K562 (cell line): ENCODE results near the gene PTPRF. TPM values are rescaled to one million over a fixed set of nuclear protein-coding genes. Genes with fewer than 3 reads are reported as not detected.

Source experiments
- ATAC-seq: fragments of 200-7000 bp; cut with Tn5 transposase; 3 replicates; pipeline ENCODE4 v1.9.1; 2020; ENCODE audit warnings: moderate library complexity
- BruUV-seq: library from RNA; stranded (reverse); fragments of 400-500 nt; replicated peaks from 2 replicates; lab custom pipeline; 2021; lab: Mats Ljungman, UMichigan
- CTCF ChIA-PET: fragments of 300-600 bp; formaldehyde crosslinking; extraction: SDS; loops from one replicate; lab custom pipeline; 2021; ENCODE audit warnings: low intra/inter-chr PET ratio; lab: Yijun Ruan, JAX
- POLR2A ChIA-PET: fragments of 300-600, 350-650 bp; sonication (Branson Sonifier 250); formaldehyde crosslinking; extraction: SDS; loops from one replicate; lab custom pipeline; 2021; ENCODE audit warnings: antibody characterized with exemption, inconsistent platforms; lab: Yijun Ruan, JAX
- DNase-seq, 4 experiments: peaks; one replicate each; pipeline versions ENCODE4 v3.0.0 to v3.0.0-alpha.2; 2011 to 2018; ENCODE audit warnings: low spot score in 3 of 4, mixed read lengths in 3 of 4; ENCODE audit errors: extremely low read depth in 1 of 4
- FAIRE-seq: peaks from 2 replicates; lab custom pipeline; 2011; peaks lifted over from hg19 to GRCh38; lab: Jason Lieb, UNC
- H2AFZ ChIP-seq: 2 replicates; pipeline ENCODE4 v1.6.0; 2011; ENCODE audit warnings: low read depth, low read length, control low read depth, inconsistent platforms
- H3K27ac ChIP-seq: fragments of 200-600 bp; 3 replicates; pipeline ENCODE4 v1.8.0; 2011; ENCODE audit warnings: low read depth, mild to moderate bottlenecking, control low read depth, inconsistent platforms, low read length, moderate library complexity, mixed read lengths; ENCODE audit errors: extremely low read depth
- H3K27me3 ChIP-seq, 2 experiments: fragments of 300-600 bp in 1 of 2; 2 replicates in 1 of 2; 3 replicates in 1 of 2; pipeline versions ENCODE4 v1.6.0 to v1.8.0; 2011; ENCODE audit warnings: inconsistent platforms in 2 of 2, low read length in 2 of 2, mild to moderate bottlenecking in 1 of 2, mixed read lengths in 1 of 2, moderate library complexity in 1 of 2; ENCODE audit not compliant: control insufficient read depth in 2 of 2, insufficient read depth in 2 of 2
- H3K36me3 ChIP-seq: fragments of 300-600 bp; 3 replicates; pipeline ENCODE4 v1.8.0; 2011; ENCODE audit warnings: mild to moderate bottlenecking, low read length, inconsistent platforms; ENCODE audit not compliant: control insufficient read depth, insufficient read depth
- H3K4me1 ChIP-seq, 2 experiments: fragments of 200-600 bp in 1 of 2; replicated peaks in 1 of 2; 2 replicates in 1 of 2; 3 replicates in 1 of 2; pipeline versions ENCODE4 v1.5.1 to v1.8.0; 2011; ENCODE audit warnings: inconsistent platforms in 2 of 2, low read length in 2 of 2, mild to moderate bottlenecking in 1 of 2, mixed read lengths in 1 of 2, moderate library complexity in 1 of 2; ENCODE audit not compliant: control insufficient read depth in 2 of 2, insufficient read depth in 2 of 2
- H3K4me2 ChIP-seq: 2 replicates; pipeline ENCODE4 v1.6.1; 2011; ENCODE audit warnings: low read length, control low read depth, inconsistent platforms, mixed read lengths; ENCODE audit not compliant: insufficient read depth
- H3K4me3 ChIP-seq: fragments of 200-600 bp; sonication (generic), shearing (Covaris generic); 2 replicates; pipeline ENCODE4 v1.5.1; 2016; ENCODE audit warnings: control low read depth, inconsistent platforms
- H3K79me2 ChIP-seq: fragments of 200-600 bp; 3 replicates; pipeline ENCODE4 v1.8.0; 2011; ENCODE audit warnings: low read length, inconsistent platforms; ENCODE audit not compliant: control insufficient read depth, insufficient read depth
- H3K9ac ChIP-seq, 2 experiments: 2 replicates each; pipeline versions ENCODE4 v1.6.0 to v1.6.1; 2011; ENCODE audit warnings: low read depth in 2 of 2, low read length in 2 of 2, control low read depth in 1 of 2, inconsistent platforms in 1 of 2, mild to moderate bottlenecking in 1 of 2, mixed read lengths in 1 of 2; ENCODE audit not compliant: insufficient read depth in 1 of 2
- H3K9me1 ChIP-seq: one replicate; pipeline ENCODE4 v1.6.0; 2011; ENCODE audit warnings: inconsistent platforms, mild to moderate bottlenecking, low read length, moderate library complexity; ENCODE audit not compliant: control insufficient read depth, insufficient read depth
- H3K9me3 ChIP-seq: replicated peaks from 2 replicates; pipeline ENCODE4 v1.5.1; 2011; ENCODE audit warnings: low read depth, low read length, inconsistent platforms; ENCODE audit not compliant: control insufficient read depth, insufficient read depth
- H4K20me1 ChIP-seq: replicated peaks from 2 replicates; pipeline ENCODE4 v1.6.1; 2011; ENCODE audit warnings: low read length, inconsistent platforms, mixed read lengths; ENCODE audit not compliant: control insufficient read depth, insufficient read depth
- BRF1 ChIP-seq: IDR thresholded peaks from 3 replicates; pipeline ENCODE4 v1.6.1; 2011; ENCODE audit warnings: borderline replicate concordance, mild to moderate bottlenecking; ENCODE audit not compliant: insufficient read length; ENCODE audit errors: extremely low read depth
- ETV1 ChIP-seq: fragments of 450-650 bp; conservative IDR thresholded peaks from 2 replicates; pipeline ENCODE4 v1.6.1; 2016; ENCODE audit warnings: missing genetic modification characterization, control low read depth, low read depth, missing compliant biosample characterization
- FOXM1 ChIP-seq, 2 experiments: fragments of 450-650 bp in 1 of 2; sonication (generic) in 1 of 2; formaldehyde crosslinking in 1 of 2; IDR thresholded peaks; 2 replicates each; pipeline versions ENCODE4 v1.6.1 to v1.9.0; 2017 to 2022; ENCODE audit warnings: low read depth in 2 of 2, mild to moderate bottlenecking in 2 of 2, missing genetic modification reagents in 1 of 2, moderate library complexity in 1 of 2
- IRF2 ChIP-seq: sonication (generic); formaldehyde crosslinking; IDR thresholded peaks from 2 replicates; pipeline ENCODE4 v1.8.1; 2022; ENCODE audit warnings: mild to moderate bottlenecking, missing genetic modification reagents
- MCM3 ChIP-seq: fragments of 450-650 bp; IDR thresholded peaks from 2 replicates; pipeline ENCODE4 v1.6.1; 2016
- NR4A1 ChIP-seq, 2 experiments: fragments of 250-450 bp in 1 of 2; fragments of 450-650 bp in 1 of 2; sonication (Bioruptor Pico) in 1 of 2; IDR thresholded peaks; 2 replicates each; pipeline versions ENCODE4 v1.4.0 to v1.6.1; 2016 to 2020; ENCODE audit warnings: mild to moderate bottlenecking in 2 of 2, missing compliant biosample characterization in 1 of 2, missing genetic modification characterization in 1 of 2, moderate library complexity in 1 of 2
- THRAP3 ChIP-seq: fragments of 450-650 bp; IDR thresholded peaks from 2 replicates; pipeline ENCODE4 v1.6.1; 2016; ENCODE audit warnings: mild to moderate bottlenecking, inconsistent platforms, borderline replicate concordance
- ZC3H4 ChIP-seq: sonication (generic); formaldehyde crosslinking; IDR thresholded peaks from 2 replicates; pipeline ENCODE4 v1.9.0; 2021; ENCODE audit warnings: missing genetic modification reagents, borderline replicate concordance
- ZNF324 ChIP-seq: fragments of 250-450 bp; sonication (Bioruptor Pico); IDR thresholded peaks from 2 replicates; pipeline ENCODE4 v1.4.0; 2020; ENCODE audit warnings: mild to moderate bottlenecking
- ZNF347 ChIP-seq: fragments of 450-650 bp; formaldehyde crosslinking; IDR thresholded peaks from 2 replicates; pipeline ENCODE4 v1.4.0; 2020; ENCODE audit warnings: low read depth, mild to moderate bottlenecking, moderate library complexity
- ZNF445 ChIP-seq: fragments of 250-450 bp; sonication (Bioruptor Pico); IDR thresholded peaks from 2 replicates; pipeline ENCODE4 v1.4.0; 2020; ENCODE audit warnings: low read depth, mild to moderate bottlenecking, moderate library complexity
- ZNF766 ChIP-seq: fragments of 200-800 bp; sonication (Bioruptor generic); conservative IDR thresholded peaks from 2 replicates; pipeline ENCODE4 v1.6.1; 2016; ENCODE audit warnings: missing genetic modification characterization, missing compliant biosample characterization
- ZNF778 ChIP-seq: fragments of 450-650 bp; formaldehyde crosslinking; IDR thresholded peaks from 2 replicates; pipeline ENCODE4 v1.4.0; 2020; ENCODE audit warnings: mild to moderate bottlenecking, moderate library complexity
- WGBS: fragments of 100-300 bp; shearing (Covaris generic); methylation state at CpG from one replicate; pipeline ENCODE4 v1.1.6; 2016; ENCODE audit warnings: low coverage, mixed read lengths; ENCODE audit not compliant: insufficient coverage; ENCODE audit errors: missing lambda C conversion rate; 5-methylcytosine and 5-hydroxymethylcytosine counted together
- in situ Hi-C: fragments of 300-500 bp; cut with MboI; formaldehyde crosslinking; loops from 4 replicates; pipeline ENCODE4 v1.15.0; 2018; ENCODE audit warnings: inconsistent platforms, mixed read lengths
- intact Hi-C: fragments of 100-400 bp; cut with micrococcal nuclease; formaldehyde crosslinking; loops from 2 replicates; pipeline ENCODE4 v1.14.2; 2022
- polyA plus RNA-seq, 8 experiments: library from polyadenylated mRNA; depleted of rRNA in 4 of 8; stranded (reverse) in 5 of 8; unstranded in 3 of 8; fragments of >200 nt; fragmentation: Nextera tagmentation in 2 of 8; fragmentation: Illumina TruSeq in 1 of 8; extraction: Ambion mirVana in 2 of 8; extraction: Trizol in 1 of 8; gene quantifications; 2 replicates each; pipeline versions ENCODE4 v1.2.1 to v1.2.3, GENCODE V29; 2011 to 2014; ENCODE audit warnings: inconsistent platforms in 1 of 8, missing spikeins in 1 of 8
- total RNA-seq, 7 experiments: library from RNA; depleted of rRNA in 6 of 7; stranded (reverse); fragments of >200 nt in 6 of 7; fragmentation: Illumina TruSeq in 2 of 7; extraction: Trizol in 2 of 7; gene quantifications; 2 replicates each; pipeline versions ENCODE4 v1.2.1 to v1.2.3, GENCODE V29; 2011 to 2021; ENCODE audit warnings: low replicate concordance in 1 of 7
- TF ChIP-seq, protein P1 (sequence below): fragments of 150-350 bp; conservative IDR thresholded peaks from 2 replicates; pipeline ENCODE4 v1.6.1; 2014; ENCODE audit warnings: low read length
- TF ChIP-seq, protein P2 (sequence below): IDR thresholded peaks from 2 replicates; pipeline ENCODE4 v1.6.1; 2016; ENCODE audit warnings: missing genetic modification characterization, missing compliant biosample characterization

PTPRF gene
- total and polyA plus RNA-seq, 9 of the 15 experiments (the other 6 are each of a cell fraction or from before 2014, with no cell fraction given), result 0.13 to 4.3 (median 1.1) TPM

DNA sequence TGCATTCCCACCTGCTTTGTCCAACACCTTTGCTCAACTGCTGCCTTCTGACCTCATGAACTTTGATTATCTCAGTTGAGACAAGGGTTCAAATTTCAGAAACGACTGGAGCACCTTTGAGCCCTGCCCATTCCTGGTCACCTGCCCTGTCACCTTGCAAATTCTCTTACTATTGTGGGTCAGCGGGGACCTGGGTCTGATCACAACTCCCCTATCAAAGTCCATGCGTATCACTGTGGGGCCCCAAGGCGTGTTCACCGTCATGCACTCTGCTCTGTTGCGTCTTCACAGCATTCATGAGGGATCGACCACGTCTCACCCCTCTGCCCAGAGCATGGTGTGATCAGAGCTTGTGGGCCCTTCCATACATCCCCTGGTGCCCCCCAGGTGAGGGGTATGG is 12.9 kb downstream of the PTPRF start:
- Histone ChIP-seq H2AFZ (no peak overlapping the region), H3K27me3 (peaks cover 13 to 78% of the 10 kb centered on the region in 2 experiments), H3K36me3 (no peaks in the 10 kb centered on the region), H3K9me3 (no peaks in the 10 kb centered on the region), H3K79me2 (no peaks in the 10 kb centered on the region), H3K4me1 (peaks cover 0 to 15% of the 10 kb centered on the region in 2 experiments; a peak in 4 of 5 replicates), H3K9ac (no peak overlapping the region), H4K20me1 (peaks cover 14% of the 10 kb centered on the region), H3K4me2 (no peak overlapping the region), H3K4me3 (no peak overlapping the region), H3K27ac (no peak overlapping the region), H3K9me1 (peaks cover 12% of the 10 kb centered on the region)
- no TSS peak for BruUV-seq
- CTCF ChIA-PET, result no interaction called here
- 18% methylated on average over 8 of the region's 8 CpGs for WGBS
- DNase-seq (no peak), ATAC-seq (no peak), FAIRE-seq (peak; percentile 49)
- in situ Hi-C loops (no loop called here), intact Hi-C loops (no loop called here)
- no peak for TF ChIP-seq NR4A1 (CRISPR knock-in tag; IDR thresholded peaks at IDR 0.05)
- no peak for TF ChIP-seq NR4A1 (tag; IDR thresholded peaks at IDR 0.05)
- no peak for TF ChIP-seq BRF1
- TF ChIP-seq ZNF324 (CRISPR knock-in tag), result no peak
- no peak for TF ChIP-seq MCM3
- no peak for TF ChIP-seq FOXM1 (IDR thresholded peaks at IDR 0.05; ENCODE audit: low read depth)
- no peak for TF ChIP-seq FOXM1 (CRISPR knock-in tag; IDR thresholded peaks at IDR 0.05; ENCODE audit: low read depth)
- no peak for TF ChIP-seq ZNF766 (CRISPR knock-in tag)
- TF ChIP-seq ZNF445 (CRISPR knock-in tag), result no peak
- TF ChIP-seq ETV1, result no peak
- TF ChIP-seq, protein P1, sequence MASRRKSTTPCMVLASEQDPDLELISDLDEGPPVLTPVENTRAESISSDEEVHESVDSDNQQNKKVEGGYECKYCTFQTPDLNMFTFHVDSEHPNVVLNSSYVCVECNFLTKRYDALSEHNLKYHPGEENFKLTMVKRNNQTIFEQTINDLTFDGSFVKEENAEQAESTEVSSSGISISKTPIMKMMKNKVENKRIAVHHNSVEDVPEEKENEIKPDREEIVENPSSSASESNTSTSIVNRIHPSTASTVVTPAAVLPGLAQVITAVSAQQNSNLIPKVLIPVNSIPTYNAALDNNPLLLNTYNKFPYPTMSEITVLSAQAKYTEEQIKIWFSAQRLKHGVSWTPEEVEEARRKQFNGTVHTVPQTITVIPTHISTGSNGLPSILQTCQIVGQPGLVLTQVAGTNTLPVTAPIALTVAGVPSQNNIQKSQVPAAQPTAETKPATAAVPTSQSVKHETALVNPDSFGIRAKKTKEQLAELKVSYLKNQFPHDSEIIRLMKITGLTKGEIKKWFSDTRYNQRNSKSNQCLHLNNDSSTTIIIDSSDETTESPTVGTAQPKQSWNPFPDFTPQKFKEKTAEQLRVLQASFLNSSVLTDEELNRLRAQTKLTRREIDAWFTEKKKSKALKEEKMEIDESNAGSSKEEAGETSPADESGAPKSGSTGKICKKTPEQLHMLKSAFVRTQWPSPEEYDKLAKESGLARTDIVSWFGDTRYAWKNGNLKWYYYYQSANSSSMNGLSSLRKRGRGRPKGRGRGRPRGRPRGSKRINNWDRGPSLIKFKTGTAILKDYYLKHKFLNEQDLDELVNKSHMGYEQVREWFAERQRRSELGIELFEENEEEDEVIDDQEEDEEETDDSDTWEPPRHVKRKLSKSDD, result no peak
- no peak for TF ChIP-seq ZNF778 (CRISPR knock-in tag)
- TF ChIP-seq, protein P2, sequence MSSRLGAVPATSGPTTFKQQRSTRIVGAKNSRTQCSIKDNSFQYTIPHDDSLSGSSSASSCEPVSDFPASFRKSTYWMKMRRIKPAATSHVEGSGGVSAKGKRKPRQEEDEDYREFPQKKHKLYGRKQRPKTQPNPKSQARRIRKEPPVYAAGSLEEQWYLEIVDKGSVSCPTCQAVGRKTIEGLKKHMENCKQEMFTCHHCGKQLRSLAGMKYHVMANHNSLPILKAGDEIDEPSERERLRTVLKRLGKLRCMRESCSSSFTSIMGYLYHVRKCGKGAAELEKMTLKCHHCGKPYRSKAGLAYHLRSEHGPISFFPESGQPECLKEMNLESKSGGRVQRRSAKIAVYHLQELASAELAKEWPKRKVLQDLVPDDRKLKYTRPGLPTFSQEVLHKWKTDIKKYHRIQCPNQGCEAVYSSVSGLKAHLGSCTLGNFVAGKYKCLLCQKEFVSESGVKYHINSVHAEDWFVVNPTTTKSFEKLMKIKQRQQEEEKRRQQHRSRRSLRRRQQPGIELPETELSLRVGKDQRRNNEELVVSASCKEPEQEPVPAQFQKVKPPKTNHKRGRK, result no peak
- TF ChIP-seq IRF2 (CRISPR knock-in tag), result no peak
- no peak for TF ChIP-seq ZC3H4
- TF ChIP-seq ZNF347 (CRISPR knock-in tag), result no peak
- TF ChIP-seq THRAP3, result no peak
- POLR2A ChIA-PET, result interaction anchor here (0.6 to 1.4 kb wide), 3 partner anchors 8 to 747 kb away, joined by 3 to 7 read pairs (median 3); no protein-coding TSS in a partner anchor
